T-cell (primary cell): Measurements from ENCODE around the gene PDZRN3. TPM values are rescaled to one million over a fixed set of nuclear protein-coding genes. Genes with fewer than 3 reads are reported as not detected.

Experiments used
- ATAC-seq, 4 experiments: fragments of 200-7000 bp in 3 of 4; fragments of 150-1000 bp in 1 of 4; cut with Tn5 transposase; replicated peaks in 1 of 4; 1 replicate in 3 of 4; 2 replicates in 1 of 4; pipeline ENCODE4 v1.10.0; 2021; ENCODE audit warnings: moderate library complexity in 3 of 4, mild to moderate bottlenecking in 2 of 4, moderate number of reproducible peaks in 1 of 4
- CTCF ChIA-PET, 2 donors: fragments of 300-600 bp; sonication (Branson Sonifier 250); formaldehyde crosslinking; loops; one replicate each; lab custom pipeline; 2022; ENCODE audit warnings: antibody characterized with exemption in 2 of 2; lab: Charles Lee
- POLR2A ChIA-PET, 2 donors: fragments of 300-600 bp; sonication (Branson Sonifier 250); formaldehyde crosslinking; loops; one replicate each; lab custom pipeline; 2022; ENCODE audit warnings: antibody characterized with exemption in 2 of 2; lab: Charles Lee
- DNase-seq, 35 experiments: peaks; one replicate each; pipeline versions ENCODE4 v3.0.0 to v3.0.0-alpha.2; 2013 to 2023
- H3K27ac ChIP-seq: one replicate; pipeline ENCODE4 v1.5.1; 2013; ENCODE audit warnings: low read length
- H3K27me3 ChIP-seq, 2 experiments: replicated peaks in 1 of 2; 1 replicate in 1 of 2; 2 replicates in 1 of 2; pipeline versions ENCODE4 v1.6.1 to v1.7.0; 2013; ENCODE audit warnings: low read length in 1 of 2, mixed read lengths in 1 of 2; ENCODE audit not compliant: control insufficient read depth in 2 of 2, insufficient read depth in 2 of 2; ENCODE audit errors: extremely low read depth in 1 of 2
- H3K36me3 ChIP-seq, 2 donors: 1 replicate in 1 of 2; 2 replicates in 1 of 2; pipeline versions ENCODE4 v1.6.1 to v1.7.0; 2013; ENCODE audit warnings: low read length in 1 of 2; ENCODE audit not compliant: control insufficient read depth in 2 of 2, insufficient read depth in 1 of 2; ENCODE audit errors: extremely low read depth in 1 of 2
- H3K4me1 ChIP-seq, 2 experiments: 1 replicate in 1 of 2; 2 replicates in 1 of 2; pipeline versions ENCODE4 v1.6.1 to v1.7.0; 2013; ENCODE audit warnings: low read length in 2 of 2, mixed read lengths in 1 of 2; ENCODE audit not compliant: insufficient read depth in 2 of 2, control insufficient read depth in 1 of 2; ENCODE audit errors: extremely low read depth in 1 of 2
- H3K4me3 ChIP-seq, 2 donors: 1 replicate in 1 of 2; 2 replicates in 1 of 2; pipeline versions ENCODE4 v1.5.1 to v1.7.0; 2013; ENCODE audit warnings: mild to moderate bottlenecking in 2 of 2, low read length in 1 of 2, moderate library complexity in 1 of 2; ENCODE audit not compliant: control insufficient read depth in 1 of 2; ENCODE audit errors: extremely low read depth in 1 of 2
- H3K9me3 ChIP-seq: 2 replicates; pipeline ENCODE4 v1.7.0; 2013
- H3K27ac Mint-ChIP-seq, 2 donors: one replicate each; pipeline ENCODE4 v1.8.0; 2020 to 2021; ENCODE audit warnings: mild to moderate bottlenecking in 2 of 2, mixed read lengths in 2 of 2
- H3K27me3 Mint-ChIP-seq, 2 donors: one replicate each; pipeline ENCODE4 v1.8.0; 2021 to 2022; ENCODE audit warnings: mixed read lengths in 2 of 2
- H3K36me3 Mint-ChIP-seq: one replicate; pipeline ENCODE4 v1.8.0; 2021; ENCODE audit warnings: mixed read lengths
- H3K4me1 Mint-ChIP-seq, 3 donors: one replicate each; pipeline ENCODE4 v1.8.0; 2020 to 2022; ENCODE audit warnings: mixed read lengths in 3 of 3, mild to moderate bottlenecking in 1 of 3
- H3K4me3 Mint-ChIP-seq, 3 donors: one replicate each; pipeline ENCODE4 v1.8.0; 2020 to 2022; ENCODE audit warnings: mild to moderate bottlenecking in 3 of 3, mixed read lengths in 3 of 3, moderate library complexity in 3 of 3
- H3K9me3 Mint-ChIP-seq, 3 donors: one replicate each; pipeline ENCODE4 v1.8.0; 2020 to 2022; ENCODE audit warnings: mixed read lengths in 3 of 3
- WGBS: methylation state at CpG from one replicate; pipeline ENCODE4 v1.1.5; 2013; ENCODE audit warnings: missing lambda C conversion rate; ENCODE audit not compliant: insufficient coverage; 5-methylcytosine and 5-hydroxymethylcytosine counted together
- total RNA-seq, 35 experiments: library from RNA in 6 of 35; stranded (reverse) in 6 of 35; fragments of 120-200 nt in 1 of 35; gene quantifications; one replicate each; pipeline versions ENCODE4 v1.2.1 to v1.2.4 and lab custom pipeline; 2013 to 2026

Gene PDZRN3
- total RNA-seq, 5 donors from 2014 or later (not counting 1 experiment from before 2014, with no cell fraction given) = 0.16 to 0.73 (median 0.18) TPM; not detected in 2

- Histone ChIP-seq H3K9me3 (no peaks in the 10 kb centered on the region), H3K27ac (no peak overlapping the region), H3K4me1 (no peaks in the 10 kb centered on the region), H3K27me3 (peaks cover 0 to 11% of the 10 kb centered on the region in 2 experiments), H3K4me3 (no peak overlapping the region), H3K36me3 (no peaks in the 10 kb centered on the region)
- H3K27me3 Mint-ChIP-seq = peaks cover 17 to 21% of the 10 kb centered on the region in 2 donors
- POLR2A ChIA-PET = no interaction called here
- no peaks in the 10 kb centered on the region for H3K4me1 Mint-ChIP-seq
- peak in 1 of 4 experiments; percentile 48 for ATAC-seq
- no peak overlapping the region for H3K4me3 Mint-ChIP-seq
- WGBS = 80% methylated on average over 1 of the region's 6 CpGs
- H3K27ac Mint-ChIP-seq = no peak overlapping the region
- H3K9me3 Mint-ChIP-seq = no peaks in the 10 kb centered on the region
- CTCF ChIA-PET = interaction anchor here (0.7 to 1.9 kb wide), 3 partner anchors 402 to 1881 kb away, joined by 3 to 6 read pairs (median 5); no protein-coding TSS in a partner anchor
- no peaks in the 10 kb centered on the region for H3K36me3 Mint-ChIP-seq
- peak in 31 of 35 experiments; percentile 5 to 66 (median 27) for DNase-seq
Measured at GRCh38 chr3:73502609-73503583, 121.8 kb downstream of the PDZRN3 start.

- Histone ChIP-seq H3K27ac (no peak overlapping the region), H3K4me3 (no peak overlapping the region), H3K27me3 (peaks cover 0 to 11% of the 10 kb centered on the region in 2 experiments), H3K9me3 (no peaks in the 10 kb centered on the region), H3K36me3 (no peaks in the 10 kb centered on the region), H3K4me1 (no peaks in the 10 kb centered on the region)
- no peaks in the 10 kb centered on the region for H3K36me3 Mint-ChIP-seq
- H3K27me3 Mint-ChIP-seq = peaks cover 13 to 17% of the 10 kb centered on the region in 2 donors
- WGBS = 50% methylated on average over 1 of the region's 1 CpG
- CTCF ChIA-PET = interaction anchor here (0.6 kb wide), 2 partner anchors 76 to 248 kb away, joined by 3 to 4 read pairs; no protein-coding TSS in a partner anchor
- POLR2A ChIA-PET = no interaction called here
- no peaks in the 10 kb centered on the region for H3K4me1 Mint-ChIP-seq
- DNase-seq (no peak), ATAC-seq (no peak)
- no peaks in the 10 kb centered on the region for H3K9me3 Mint-ChIP-seq
- H3K4me3 Mint-ChIP-seq = no peak overlapping the region
- H3K27ac Mint-ChIP-seq = no peak overlapping the region
Measured at GRCh38 chr3:73500321-73500720, 124.4 kb downstream of the PDZRN3 start.

- H3K36me3 ChIP-seq = no peaks in the 10 kb centered on the region
- ChIA-PET POLR2A (no interaction called here), CTCF (interaction anchor here in 1 of 2 donors (0.6 kb wide), 1 partner anchor 75 kb away, joined by 4 read pairs; no protein-coding TSS in a partner anchor)
- WGBS = 80% methylated on average over 1 of the region's 3 CpGs
- H3K4me1 ChIP-seq = no peaks in the 10 kb centered on the region
- H3K9me3 Mint-ChIP-seq = no peaks in the 10 kb centered on the region
- H3K4me3 Mint-ChIP-seq = no peak overlapping the region
- H3K27ac ChIP-seq = no peak overlapping the region
- DNase-seq (no peak), ATAC-seq (no peak)
- H3K27me3 Mint-ChIP-seq = peaks cover 14 to 17% of the 10 kb centered on the region in 2 donors
- H3K27ac Mint-ChIP-seq = no peak overlapping the region
- H3K36me3 Mint-ChIP-seq = no peaks in the 10 kb centered on the region
- H3K9me3 ChIP-seq = no peaks in the 10 kb centered on the region
- H3K4me3 ChIP-seq = no peak overlapping the region
- no peaks in the 10 kb centered on the region for H3K4me1 Mint-ChIP-seq
- H3K27me3 ChIP-seq = peaks cover 0 to 11% of the 10 kb centered on the region in 2 experiments
Measured at GRCh38 chr3:73499787-73500186, 125.0 kb downstream of the PDZRN3 start.

GRCh38 chr3:73498764-73499622, 125.7 kb downstream of the PDZRN3 start:
- ATAC-seq (no peak), DNase-seq (no peak)
- H3K4me3 ChIP-seq = no peak overlapping the region
- Mint-ChIP-seq H3K4me3 (no peak overlapping the region), H3K27ac (no peak overlapping the region), H3K27me3 (peaks cover 16 to 17% of the 10 kb centered on the region in 2 donors), H3K4me1 (no peaks in the 10 kb centered on the region), H3K9me3 (no peaks in the 10 kb centered on the region), H3K36me3 (no peaks in the 10 kb centered on the region)
- ChIA-PET CTCF (no interaction called here), POLR2A (no interaction called here)
- H3K27ac ChIP-seq = no peak overlapping the region
- H3K9me3 ChIP-seq = no peaks in the 10 kb centered on the region
- WGBS = 81% methylated on average over 19 of the region's 23 CpGs
- H3K27me3 ChIP-seq = peaks cover 0 to 11% of the 10 kb centered on the region in 2 experiments
- no peaks in the 10 kb centered on the region for H3K4me1 ChIP-seq
- H3K36me3 ChIP-seq = no peaks in the 10 kb centered on the region

GRCh38 chr3:73497646-73498406, 126.9 kb downstream of the PDZRN3 start:
- no peaks in the 10 kb centered on the region for H3K36me3 ChIP-seq
- Mint-ChIP-seq H3K36me3 (no peaks in the 10 kb centered on the region), H3K27ac (no peak overlapping the region), H3K4me3 (no peak overlapping the region), H3K4me1 (no peaks in the 10 kb centered on the region), H3K27me3 (peaks cover 13 to 14% of the 10 kb centered on the region in 2 donors), H3K9me3 (no peaks in the 10 kb centered on the region)
- H3K27ac ChIP-seq = no peak overlapping the region
- H3K4me1 ChIP-seq = no peaks in the 10 kb centered on the region
- POLR2A ChIA-PET = no interaction called here
- ATAC-seq (no peak), DNase-seq (no peak)
- peaks cover 0 to 11% of the 10 kb centered on the region in 2 experiments for H3K27me3 ChIP-seq
- whole genome bisulfite sequencing = 100% methylated on average over 1 of the region's 13 CpGs
- CTCF ChIA-PET = interaction anchor here in 1 of 2 donors (0.7 kb wide), 1 partner anchor 12 kb away, joined by 3 read pairs; no protein-coding TSS in a partner anchor
- H3K4me3 ChIP-seq = no peak overlapping the region
- H3K9me3 ChIP-seq = no peaks in the 10 kb centered on the region
